Stimulated activated CD4-positive, alpha-beta T cell treated with anti-CD3 and anti-CD28 coated beads, Interleukin-15, amount 100 ng/mL, for 48 hours (primary cell): ENCODE data around the gene PRDM16.

ENCODE experiments used
- DNase-seq, 2 donors: peaks; one replicate each; pipeline ENCODE4 v3.0.0-alpha.2; 2020; ENCODE audit warnings: low read depth in 2 of 2

Gene PRDM16

GRCh38 chr1:3206696-3207095 lies 137.7 kb downstream of the PRDM16 start:
- no peak for DNase-seq

- DNase-seq = no peak
Observed at GRCh38 chr1:3207217-3207848, 138.3 kb downstream of the PRDM16 start.

- no peak for DNase-seq
Observed at GRCh38 chr1:3208819-3209200, 139.8 kb downstream of the PRDM16 start.

GRCh38 chr1:3209201-3209600 lies 140.2 kb downstream of the PRDM16 start:
- DNase-seq = no peak

DNA sequence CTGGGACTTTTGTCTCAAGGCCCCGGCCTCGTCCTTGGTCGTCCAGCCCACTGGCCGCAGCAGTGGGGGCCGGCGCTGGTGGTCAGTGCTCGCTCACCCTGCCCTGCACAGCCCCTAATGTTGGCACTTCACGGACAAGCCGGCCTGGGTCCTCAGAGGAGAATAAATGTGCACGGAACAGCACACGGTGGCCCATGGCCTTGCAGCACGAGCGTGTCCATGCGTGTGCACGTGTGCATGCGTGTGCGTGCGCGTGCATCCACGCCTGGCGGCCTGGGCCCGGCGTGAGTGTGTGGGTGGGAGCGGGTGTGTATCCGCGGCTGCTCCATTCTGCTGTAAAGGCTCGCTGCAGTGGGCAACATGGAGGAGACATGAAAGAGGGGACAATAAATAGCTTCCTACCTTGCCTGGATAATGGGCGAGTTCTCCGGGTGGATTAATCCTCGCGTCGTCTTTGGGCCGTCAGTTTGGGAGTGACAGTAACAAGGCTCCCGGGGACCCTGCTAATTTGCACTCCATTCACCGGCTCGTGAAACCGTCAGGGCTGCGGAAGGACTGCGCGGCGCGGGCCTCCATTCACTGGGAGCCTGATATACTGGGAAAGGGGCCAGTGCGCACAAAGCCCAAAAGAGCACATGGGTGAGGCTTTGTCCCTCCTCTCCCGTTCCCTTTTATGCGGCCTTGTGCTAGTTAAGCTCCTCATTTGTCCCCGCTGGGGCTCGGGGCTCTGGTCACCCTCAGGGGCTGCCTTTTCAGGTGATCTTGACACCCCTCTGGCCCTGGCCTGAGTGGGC lies 142.8 kb downstream of the PRDM16 start:
- DNase-seq = no peak

DNA sequence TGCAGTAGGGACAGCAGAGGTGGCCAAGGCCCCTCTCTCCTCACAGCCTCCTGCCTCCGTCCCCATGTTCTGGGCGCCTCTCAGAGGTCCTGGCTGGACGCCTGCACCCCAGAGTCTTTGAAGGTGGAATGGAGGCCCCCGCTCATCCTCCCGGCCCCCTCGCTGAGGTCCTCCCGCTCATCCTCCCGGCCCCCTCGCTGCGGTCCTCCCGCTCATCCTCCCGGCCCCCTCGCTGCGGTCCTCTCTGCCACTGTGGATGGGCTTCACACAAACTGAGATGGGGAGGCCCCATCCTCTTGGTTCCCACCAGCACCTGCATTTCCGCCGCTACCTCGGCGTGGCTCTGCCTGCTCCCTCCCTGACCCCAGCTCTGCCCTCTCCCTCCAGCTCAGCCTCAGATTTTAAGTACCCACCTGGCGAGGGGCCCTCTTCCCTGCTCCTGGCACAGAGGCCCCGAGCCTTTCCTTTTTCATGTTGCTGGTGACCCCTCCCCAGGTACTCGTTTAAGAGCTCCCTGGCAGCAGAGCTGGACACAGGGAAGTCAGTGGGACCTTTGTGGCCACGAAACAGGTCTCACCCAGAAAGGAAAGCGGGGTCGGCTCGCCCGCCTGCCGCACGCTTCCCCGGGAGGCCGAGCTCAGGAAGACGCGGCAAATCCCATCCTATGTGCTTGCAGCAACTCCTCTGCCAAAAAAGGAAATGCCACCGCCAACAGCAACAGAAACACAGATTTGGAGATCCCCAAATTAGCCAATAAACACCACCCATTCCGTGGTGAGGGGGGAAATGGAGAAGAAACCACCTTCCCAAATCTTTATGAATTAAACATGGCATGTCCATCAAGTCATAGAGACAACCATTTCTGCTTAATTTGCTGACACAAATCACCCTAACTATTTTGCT lies 143.7 kb downstream of the PRDM16 start:
- no peak for DNase-seq

DNA sequence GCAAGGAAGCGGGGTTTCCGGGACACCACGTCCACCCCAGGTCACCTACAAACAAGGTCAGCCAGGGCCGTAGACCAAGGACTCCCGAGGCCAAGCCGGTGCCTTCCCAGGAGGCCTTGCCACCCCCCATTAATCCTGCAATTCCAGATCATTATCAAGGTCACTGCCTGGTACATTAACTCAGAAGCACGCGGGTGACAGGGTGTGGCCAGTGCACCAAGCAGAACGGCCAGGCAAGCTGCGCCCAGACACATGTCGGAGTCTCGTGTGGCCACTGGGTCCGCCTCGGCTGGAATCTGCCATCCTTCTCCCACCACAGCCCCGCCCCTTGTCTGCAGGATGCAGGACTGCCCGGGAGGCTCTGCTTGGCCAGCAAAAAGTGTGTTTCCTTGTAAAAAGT lies 144.7 kb downstream of the PRDM16 start:
- no peak for DNase-seq

- no peak for DNase-seq
Observed at GRCh38 chr1:3215198-3216014, 146.4 kb downstream of the PRDM16 start.

DNA sequence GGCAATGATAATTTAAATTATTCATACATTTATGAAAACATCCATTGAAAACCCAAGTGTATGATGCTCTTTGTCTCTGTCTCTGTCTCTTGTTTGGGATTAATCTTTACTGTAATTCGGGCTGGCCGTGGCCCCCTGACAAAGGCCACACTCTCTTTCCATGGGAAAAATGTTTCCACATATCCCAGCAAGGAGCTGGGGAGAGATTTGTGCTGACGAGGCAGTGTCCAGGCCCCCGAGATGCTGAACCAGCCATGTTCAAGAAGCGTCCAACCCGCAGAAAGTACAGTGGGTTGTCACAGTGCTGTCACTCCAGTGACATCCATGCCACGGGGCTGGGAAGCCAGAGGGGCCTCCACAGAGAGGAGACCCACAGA lies 147.0 kb downstream of the PRDM16 start:
- DNase-seq = no peak

GRCh38 chr1:3217181-3217641 lies 148.2 kb downstream of the PRDM16 start:
- no peak for DNase-seq

DNA sequence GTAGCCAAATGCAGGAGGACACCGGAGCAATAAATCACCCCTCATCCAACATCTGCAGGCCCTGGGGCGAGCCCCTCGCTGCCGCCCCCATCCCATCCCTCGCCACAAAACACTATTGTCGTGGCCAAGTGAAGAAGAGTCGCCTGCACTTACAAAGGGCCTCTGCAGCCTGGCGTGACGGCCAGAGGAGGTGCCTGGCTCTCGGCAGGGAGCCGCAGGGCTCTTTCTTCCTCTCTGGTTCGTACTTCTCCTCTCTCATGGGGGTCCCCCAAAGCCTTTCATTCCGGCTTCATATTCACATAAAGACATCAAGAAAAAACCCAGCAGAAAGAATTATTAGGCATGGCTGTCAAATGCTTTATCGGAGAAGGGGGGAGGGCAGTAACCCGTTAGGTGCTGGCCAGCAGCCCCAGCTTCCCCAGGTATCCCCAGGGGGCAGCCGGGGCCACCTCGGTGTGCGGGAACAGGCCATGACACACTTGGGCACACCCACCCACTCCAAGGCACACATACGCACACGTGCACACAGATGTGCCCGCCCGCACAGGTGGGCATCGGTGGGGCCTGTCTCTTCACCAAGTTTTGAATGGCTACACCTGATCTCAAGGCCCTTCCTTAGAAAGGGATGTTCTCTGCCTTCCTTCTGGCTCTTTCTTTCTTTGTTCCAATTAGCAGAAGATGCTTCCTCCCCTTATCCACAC lies 149.1 kb downstream of the PRDM16 start:
- DNase-seq = no peak

DNA sequence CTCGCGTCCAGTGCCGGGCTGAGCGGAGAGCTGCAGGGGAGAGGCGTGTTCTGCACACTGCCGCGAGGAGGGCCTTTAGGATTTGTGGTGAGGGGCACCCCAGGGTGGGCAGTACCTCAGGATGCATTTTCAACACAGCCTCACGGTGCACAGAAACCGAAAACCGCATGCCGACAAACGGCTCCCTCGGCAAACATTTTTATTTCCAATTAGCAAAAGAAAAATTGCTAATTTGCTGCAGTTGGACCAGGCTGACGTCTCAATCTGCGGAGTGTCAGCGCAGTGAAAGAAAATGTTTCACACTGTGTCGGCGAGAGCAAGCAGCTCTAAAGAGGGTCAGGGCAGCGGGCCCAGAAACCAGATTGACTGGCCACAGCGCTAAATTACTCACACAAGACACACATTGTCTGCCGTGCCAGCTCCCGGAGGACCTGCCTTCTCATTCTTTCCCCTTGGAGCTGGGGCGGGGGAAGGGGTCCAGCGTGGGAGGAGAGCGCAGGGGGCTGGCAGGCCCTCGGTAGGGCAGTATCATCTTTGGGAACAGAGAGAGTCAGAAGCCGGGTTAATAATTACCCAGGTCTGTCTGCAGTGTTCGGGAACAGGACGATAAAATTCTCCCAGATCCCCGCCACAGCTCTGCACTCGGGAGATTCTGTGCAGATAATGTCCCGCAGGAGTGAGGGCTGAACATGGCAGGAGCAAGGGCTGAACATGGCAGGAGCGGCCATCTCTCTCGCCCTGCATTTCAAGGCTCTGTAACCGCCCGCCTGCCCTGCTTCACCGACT lies 150.2 kb downstream of the PRDM16 start:
- no peak for DNase-seq

GRCh38 chr1:3219791-3220467 lies 150.9 kb downstream of the PRDM16 start:
- DNase-seq = no peak

DNA sequence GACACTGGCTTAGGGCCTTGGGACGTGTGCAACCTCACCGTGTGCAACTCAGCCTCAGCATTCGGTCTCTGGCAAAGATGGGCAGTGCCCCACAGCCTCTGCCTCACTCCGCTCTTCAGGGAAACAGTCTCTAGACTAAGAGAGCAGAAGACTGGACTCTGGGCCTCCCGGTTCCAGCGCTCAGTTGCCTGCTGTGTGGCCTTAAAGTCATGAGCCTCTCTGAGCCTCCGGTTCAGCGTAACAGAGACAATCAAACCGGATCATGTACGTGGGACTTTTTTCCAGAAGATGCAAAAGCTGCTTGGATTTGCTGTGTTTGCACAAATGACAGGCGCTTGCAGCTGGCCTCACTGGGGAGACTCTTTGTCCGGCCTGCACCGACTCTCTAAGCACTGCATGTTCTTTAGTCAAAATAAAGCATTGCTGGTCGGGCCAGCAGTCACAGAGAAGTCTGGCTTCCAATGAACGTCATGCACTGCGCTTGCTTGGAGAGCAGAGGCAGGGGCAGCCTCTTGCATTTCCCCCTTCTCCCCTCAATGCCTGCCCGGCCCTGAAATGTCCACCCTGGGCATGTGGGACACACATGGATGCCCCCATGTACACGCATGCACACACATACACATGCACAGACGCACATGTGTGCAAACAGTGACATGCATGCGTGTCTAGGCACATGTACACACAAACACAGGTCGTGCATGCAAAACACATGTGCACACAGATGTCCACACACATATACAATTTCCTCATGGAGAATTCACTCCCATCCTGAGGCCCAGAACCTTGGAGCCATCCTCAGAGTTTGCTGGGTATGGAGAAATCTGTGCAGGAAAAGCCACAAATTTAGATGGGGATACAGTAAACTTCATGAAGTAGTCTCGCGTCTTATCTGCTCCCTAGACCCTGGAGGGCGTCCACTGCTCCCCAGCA lies 152.4 kb downstream of the PRDM16 start:
- DNase-seq = no peak

GRCh38 chr1:3222042-3222692 lies 153.2 kb downstream of the PRDM16 start:
- no peak for DNase-seq

GRCh38 chr1:3225661-3226060 lies 156.7 kb downstream of the PRDM16 start:
- no peak for DNase-seq

DNA sequence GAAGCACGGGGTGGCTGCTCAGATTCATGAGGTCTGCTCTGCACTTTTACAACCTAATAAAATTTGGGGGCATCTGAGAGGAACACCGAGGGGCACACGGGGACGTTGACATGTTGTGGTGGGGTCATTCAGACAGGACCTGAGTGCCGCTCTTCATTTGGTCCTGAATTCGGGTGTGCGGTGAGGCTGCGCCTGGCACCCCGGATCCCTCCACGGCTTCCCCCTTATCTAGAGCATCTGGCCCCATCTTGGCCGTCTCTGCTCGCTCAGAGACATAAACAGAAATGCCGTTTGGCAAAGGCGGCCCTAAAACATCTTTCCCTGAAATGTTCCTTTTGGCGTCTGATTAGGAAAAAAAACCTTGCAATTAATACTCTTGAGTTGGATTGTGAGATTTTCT lies 157.2 kb downstream of the PRDM16 start:
- no peak for DNase-seq
